ENCODE data around the gene IPPK.

IPPK gene

GRCh38 chr9:92648474-92648971 is 21.4 kb downstream of the IPPK start:
- TF ChIP-seq CTCF (IDR thresholded peaks at IDR 0.05; ENCODE audit: low read depth, low read length, missing control alignments) = no peak

GRCh38 chr9:92647671-92648473 is 22.1 kb downstream of the IPPK start:
- no peak for DNase-seq (ENCODE audit: extremely low read depth, low read depth)
- H3K4me3 ChIP-seq (replicated peaks; ENCODE audit: low read depth, low read length) = no peak overlapping the region
- TF ChIP-seq CTCF (IDR thresholded peaks at IDR 0.05; ENCODE audit: low read depth, low read length, missing control alignments) = no peak

More at GRCh38 chr9:92648474-92648971, 21.4 kb downstream of the IPPK start:
- no peak for DNase-seq (ENCODE audit: extremely low read depth, low read depth)
- no peak overlapping the region for H3K4me3 ChIP-seq (replicated peaks; ENCODE audit: low read depth, low read length)

- no peak for TF ChIP-seq CTCF (IDR thresholded peaks at IDR 0.05; ENCODE audit: low read depth, low read length, missing control alignments)
- DNase-seq (ENCODE audit: extremely low read depth, low read depth) = no peak
- no peak overlapping the region for H3K4me3 ChIP-seq (replicated peaks; ENCODE audit: low read depth, low read length)
Observed at GRCh38 chr9:92645041-92645440, 24.9 kb downstream of the IPPK start.

GRCh38 chr9:92644278-92644677 is 25.7 kb downstream of the IPPK start:
- no peak overlapping the region for H3K4me3 ChIP-seq (replicated peaks; ENCODE audit: low read depth, low read length)
- no peak for TF ChIP-seq CTCF (IDR thresholded peaks at IDR 0.05; ENCODE audit: low read depth, low read length, missing control alignments)
- DNase-seq (ENCODE audit: extremely low read depth, low read depth) = no peak

GRCh38 chr9:92642564-92642963 is 27.4 kb downstream of the IPPK start:
- DNase-seq (ENCODE audit: extremely low read depth, low read depth) = no peak
- TF ChIP-seq CTCF (IDR thresholded peaks at IDR 0.05; ENCODE audit: low read depth, low read length, missing control alignments) = no peak
- no peak overlapping the region for H3K4me3 ChIP-seq (replicated peaks; ENCODE audit: low read depth, low read length)

GRCh38 chr9:92642041-92642451 is 27.9 kb downstream of the IPPK start:
- no peak overlapping the region for H3K4me3 ChIP-seq (replicated peaks; ENCODE audit: low read depth, low read length)
- DNase-seq (ENCODE audit: extremely low read depth, low read depth) = no peak
- TF ChIP-seq CTCF (IDR thresholded peaks at IDR 0.05; ENCODE audit: low read depth, low read length, missing control alignments) = no peak

All from HFF-Myc (cell line).